Thyroid gland (tissue), 4 donors: Measurements from ENCODE around the gene IWS1.

Experiments used
- CTCF ChIP-seq, 6 experiments: fragments of 200-600 bp in 3 of 6; fragments of 450-650 bp in 3 of 6; sonication (generic) in 3 of 6; IDR thresholded peaks; one replicate each; pipeline ENCODE4 v1.5.1; 2016 to 2019; ENCODE audit warnings: antibody characterized with exemption in 6 of 6, mild to moderate bottlenecking in 2 of 6, inconsistent platforms in 1 of 6, moderate library complexity in 1 of 6
- POLR2A ChIP-seq, 2 donors: fragments of 450-650 bp; IDR thresholded peaks; one replicate each; pipeline ENCODE4 v1.6.1; 2017; ENCODE audit warnings: antibody characterized with exemption in 2 of 2, mild to moderate bottlenecking in 2 of 2, moderate library complexity in 1 of 2

- TF ChIP-seq CTCF (IDR thresholded peaks at IDR 0.05): no peak
- no peak for TF ChIP-seq POLR2A (IDR thresholded peaks at IDR 0.05)
Measured at GRCh38 chr2:127566576-127566975, 40.3 kb upstream of the IWS1 start.
